Liver (tissue), 3 donors: ENCODE results near the gene TOM1L2.

Experiments
- EGR1 ChIP-seq, 2 donors: IDR thresholded peaks; 2 replicates each; pipeline ENCODE4 v1.6.1; 2016 to 2018; ENCODE audit warnings: antibody characterized with exemption in 2 of 2, low read depth in 2 of 2
- FOXA1 ChIP-seq: IDR thresholded peaks from 2 replicates; pipeline ENCODE4 v1.6.1; 2016; ENCODE audit warnings: antibody characterized with exemption
- GABPA ChIP-seq, 2 donors: IDR thresholded peaks in 1 of 2; conservative IDR thresholded peaks in 1 of 2; 2 replicates each; pipeline ENCODE4 v1.6.1; 2016; ENCODE audit warnings: antibody characterized with exemption in 2 of 2, mild to moderate bottlenecking in 1 of 2, moderate library complexity in 1 of 2
- JUND ChIP-seq, 2 donors: IDR thresholded peaks; 2 replicates each; pipeline ENCODE4 v1.6.1; 2016; ENCODE audit warnings: antibody characterized with exemption in 2 of 2
- MAX ChIP-seq: IDR thresholded peaks from 2 replicates; pipeline ENCODE4 v1.6.1; 2016; ENCODE audit warnings: antibody characterized with exemption
- NR2F2 ChIP-seq: IDR thresholded peaks from 2 replicates; pipeline ENCODE4 v1.6.1; 2016; ENCODE audit warnings: antibody characterized with exemption
- RAD21 ChIP-seq, 2 donors: IDR thresholded peaks; 2 replicates each; pipeline ENCODE4 v1.6.1; 2016; ENCODE audit warnings: antibody characterized with exemption in 2 of 2, mild to moderate bottlenecking in 2 of 2
- RXRA ChIP-seq, 2 donors: IDR thresholded peaks; 2 replicates each; pipeline ENCODE4 v1.6.1; 2017 to 2018; ENCODE audit warnings: antibody characterized with exemption in 2 of 2, mild to moderate bottlenecking in 1 of 2
- SP1 ChIP-seq: IDR thresholded peaks from 2 replicates; pipeline ENCODE4 v1.6.1; 2018; ENCODE audit warnings: antibody characterized with exemption, mild to moderate bottlenecking
- TAF1 ChIP-seq: conservative IDR thresholded peaks from 2 replicates; pipeline ENCODE4 v1.6.1; 2016; ENCODE audit warnings: antibody characterized with exemption, mild to moderate bottlenecking
- YY1 ChIP-seq: IDR thresholded peaks from 2 replicates; pipeline ENCODE4 v1.6.1; 2016; ENCODE audit warnings: antibody characterized with exemption, mild to moderate bottlenecking
- ZBTB33 ChIP-seq: IDR thresholded peaks from 2 replicates; pipeline ENCODE4 v1.6.1; 2016; ENCODE audit warnings: antibody characterized with exemption
- TF ChIP-seq, protein P1 (sequence below): fragments of 150-350 bp; IDR thresholded peaks from 2 replicates; pipeline ENCODE4 v1.5.1; 2017; ENCODE audit warnings: improper control_type of control experiment, low read depth, low read length; ENCODE audit not compliant: missing input control
- donor health status: healthy.
- donor health status: healthy.

DNA sequence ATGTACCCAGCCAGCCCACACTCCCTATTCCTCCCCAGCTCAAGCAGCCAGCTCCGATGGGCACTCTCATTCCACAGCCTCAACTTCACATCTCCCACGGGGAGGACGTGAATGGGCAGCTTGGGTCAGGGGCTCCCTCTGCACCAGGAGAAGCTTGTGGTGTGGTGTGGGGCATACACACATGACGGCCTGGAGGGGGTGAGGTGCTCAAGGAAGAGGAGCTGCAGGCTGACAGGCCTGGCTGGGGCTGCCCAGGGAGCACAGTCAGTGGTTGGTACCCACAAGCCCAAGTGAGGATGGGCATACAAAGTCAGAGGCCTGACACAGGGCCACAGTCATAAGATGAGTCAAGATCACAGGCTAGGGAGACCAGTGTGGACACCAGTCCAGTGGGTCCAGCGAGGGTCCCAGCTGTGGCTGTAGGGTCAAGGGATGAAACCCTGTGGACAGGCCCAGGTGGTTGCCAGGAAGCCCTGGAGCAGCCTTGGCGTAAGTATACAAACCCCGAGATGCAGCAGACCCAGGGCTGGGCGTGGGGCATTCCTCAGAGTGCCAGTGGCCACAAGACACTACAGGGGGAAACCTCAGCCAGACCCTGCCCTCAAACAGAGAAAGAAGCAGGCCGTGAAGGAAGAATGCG is 4.9 kb upstream of the TOM1L2 start:
- TF ChIP-seq, protein P1, sequence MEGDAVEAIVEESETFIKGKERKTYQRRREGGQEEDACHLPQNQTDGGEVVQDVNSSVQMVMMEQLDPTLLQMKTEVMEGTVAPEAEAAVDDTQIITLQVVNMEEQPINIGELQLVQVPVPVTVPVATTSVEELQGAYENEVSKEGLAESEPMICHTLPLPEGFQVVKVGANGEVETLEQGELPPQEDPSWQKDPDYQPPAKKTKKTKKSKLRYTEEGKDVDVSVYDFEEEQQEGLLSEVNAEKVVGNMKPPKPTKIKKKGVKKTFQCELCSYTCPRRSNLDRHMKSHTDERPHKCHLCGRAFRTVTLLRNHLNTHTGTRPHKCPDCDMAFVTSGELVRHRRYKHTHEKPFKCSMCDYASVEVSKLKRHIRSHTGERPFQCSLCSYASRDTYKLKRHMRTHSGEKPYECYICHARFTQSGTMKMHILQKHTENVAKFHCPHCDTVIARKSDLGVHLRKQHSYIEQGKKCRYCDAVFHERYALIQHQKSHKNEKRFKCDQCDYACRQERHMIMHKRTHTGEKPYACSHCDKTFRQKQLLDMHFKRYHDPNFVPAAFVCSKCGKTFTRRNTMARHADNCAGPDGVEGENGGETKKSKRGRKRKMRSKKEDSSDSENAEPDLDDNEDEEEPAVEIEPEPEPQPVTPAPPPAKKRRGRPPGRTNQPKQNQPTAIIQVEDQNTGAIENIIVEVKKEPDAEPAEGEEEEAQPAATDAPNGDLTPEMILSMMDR: no peak
- TF ChIP-seq RAD21 (IDR thresholded peaks at IDR 0.05) (no peak), YY1 (no peak), SP1 (no peak), TAF1 (no peak), EGR1 (IDR thresholded peaks at IDR 0.05; ENCODE audit: low read depth in 2 of 2) (no peak), FOXA1 (no peak), GABPA (IDR thresholded peaks at IDR 0.05 in 1 of 2, conservative IDR thresholded peaks at IDR 0.05 in 1 of 2) (no peak), NR2F2 (no peak), ZBTB33 (no peak), RXRA (IDR thresholded peaks at IDR 0.05) (no peak), JUND (IDR thresholded peaks at IDR 0.05) (no peak), MAX (no peak)
